ENCODE results near the gene HOXC6. TPM values are rescaled to one million over a fixed set of nuclear protein-coding genes. Genes with fewer than 3 reads are reported as not detected.
A peak's percentile ranks its signal among the peaks of the same experiment; 100 is the strongest.

HOXC6 gene
- total and polyA plus RNA-seq, 2 of the 13 experiments (the other 11 are each of a cell fraction or from before 2014, with no cell fraction given) = not detected

GRCh38 chr12:54008260-54008552 is 20.0 kb upstream of the HOXC6 start:
- peaks cover 30% of the 10 kb centered on the region for H3K4me1 ChIP-seq (ENCODE audit: insufficient read depth, low read length)
- BruUV-seq (replicated peaks) = no TSS peak
- intact Hi-C loops (cut with micrococcal nuclease; ENCODE audit: unreplicated experiment) = loop anchor here (10.0 kb wide), 1 partner anchor 357 kb away; the partner anchor contains the start of gene GPR84
- H3K27me3 ChIP-seq (ENCODE audit: control insufficient read depth in 1 of 2, insufficient read depth in 2 of 2, low read length in 2 of 2) = peaks cover 28 to 87% of the 10 kb centered on the region in 2 experiments
- ChIA-PET CTCF (ENCODE audit: low intra/inter-chr PET ratio, low total read pairs) (interaction anchor here (0.8 kb wide), 1 partner anchor 183 kb away, joined by 3 read pairs; no protein-coding TSS in a partner anchor), POLR2A (interaction anchor here (1.0 kb wide), 1 partner anchor 272 kb away, joined by 3 read pairs; the partner anchor contains the start of genes CBX5 and HNRNPA1)
- H3K4me2 ChIP-seq (ENCODE audit: low read depth, low read length) = no peak overlapping the region
- no peak overlapping the region for H3K4me3 ChIP-seq (replicated peaks in 1 of 3; ENCODE audit: insufficient read depth in 1 of 3, low read depth in 2 of 3, low read length in 3 of 3)
- no peaks in the 10 kb centered on the region for H3K36me3 ChIP-seq (replicated peaks in 1 of 2; ENCODE audit: control insufficient read depth in 1 of 2, insufficient read depth in 2 of 2, low read length in 2 of 2)
- H3K79me2 ChIP-seq (ENCODE audit: insufficient read depth, low read length) = no peaks in the 10 kb centered on the region
- FAIRE-seq (no peak), ATAC-seq (no peak), DNase-seq (ENCODE audit: low spot score) (no peak)
- no peaks in the 10 kb centered on the region for H4K20me1 ChIP-seq (ENCODE audit: insufficient read depth, low read length)
- no peaks in the 10 kb centered on the region for H3K9me3 ChIP-seq (ENCODE audit: low read length)
- TF ChIP-seq ZNF720 (CRISPR knock-in tag; IDR thresholded peaks at IDR 0.05) (no peak), AKAP8 (CRISPR knock-in tag; IDR thresholded peaks at IDR 0.05) (no peak), SIN3A (IDR thresholded peaks at IDR 0.05; ENCODE audit: borderline replicate concordance, low read depth, low read length) (no peak)
- WGBS (ENCODE audit: low lambda C conversion rate) = 0% methylated on average over 2 of the region's 2 CpGs
- H3K9ac ChIP-seq (ENCODE audit: insufficient read depth, low read depth, low read length) = no peak overlapping the region
- in situ Hi-C loops (cut with HindIII; ENCODE audit: extremely low pct_ligation_motif_present, low pct_unique_long_range_greater_than_20kb) = no loop called here
- no peak overlapping the region for H2AFZ ChIP-seq (ENCODE audit: low read length)
- H3K27ac ChIP-seq (ENCODE audit: extremely low read length, insufficient read depth, low read length) = no peak overlapping the region

- H3K79me2 ChIP-seq (ENCODE audit: insufficient read depth, low read length) = no peaks in the 10 kb centered on the region
- POLR2A ChIA-PET = interaction anchor here (0.6 to 1.0 kb wide), 2 partner anchors 8 to 271 kb away, joined by 3 read pairs; partner anchors contain the start of genes CBX5 and HNRNPA1
- H3K9me3 ChIP-seq (ENCODE audit: low read length) = no peaks in the 10 kb centered on the region
- H3K4me1 ChIP-seq (ENCODE audit: insufficient read depth, low read length) = peaks cover 30% of the 10 kb centered on the region
- H3K4me2 ChIP-seq (ENCODE audit: low read depth, low read length) = peak overlapping the region; percentile 23
- H2AFZ ChIP-seq (ENCODE audit: low read length) = no peak overlapping the region
- no peaks in the 10 kb centered on the region for H4K20me1 ChIP-seq (ENCODE audit: insufficient read depth, low read length)
- H3K4me3 ChIP-seq (replicated peaks in 1 of 3; ENCODE audit: insufficient read depth in 1 of 3, low read depth in 2 of 3, low read length in 3 of 3) = peak overlapping the region in 1 of 3 experiments; percentile 43; a peak in 2 of 6 replicates
- intact Hi-C loops (cut with micrococcal nuclease; ENCODE audit: unreplicated experiment) = loop anchor here (10.0 kb wide), 1 partner anchor 355 kb away; the partner anchor contains the start of gene GPR84
- WGBS (ENCODE audit: low lambda C conversion rate) = 21% methylated on average over 29 of the region's 51 CpGs
- FAIRE-seq (no peak), DNase-seq (ENCODE audit: low spot score) (no peak), ATAC-seq (no peak)
- no peak overlapping the region for H3K27ac ChIP-seq (ENCODE audit: extremely low read length, insufficient read depth, low read length)
- H3K27me3 ChIP-seq (ENCODE audit: control insufficient read depth in 1 of 2, insufficient read depth in 2 of 2, low read length in 2 of 2) = peaks cover 24 to 89% of the 10 kb centered on the region in 2 experiments
- no peaks in the 10 kb centered on the region for H3K36me3 ChIP-seq (replicated peaks in 1 of 2; ENCODE audit: control insufficient read depth in 1 of 2, insufficient read depth in 2 of 2, low read length in 2 of 2)
- no peak overlapping the region for H3K9ac ChIP-seq (ENCODE audit: insufficient read depth, low read depth, low read length)
- CTCF ChIA-PET (ENCODE audit: low intra/inter-chr PET ratio, low total read pairs) = interaction anchor here (1.3 kb wide), 1 partner anchor 192 kb away, joined by 4 read pairs; no protein-coding TSS in a partner anchor
- BruUV-seq (replicated peaks) = no TSS peak
- in situ Hi-C loops (cut with HindIII; ENCODE audit: extremely low pct_ligation_motif_present, low pct_unique_long_range_greater_than_20kb) = loop anchor here (10.0 kb wide), 1 partner anchor 355 kb away; the partner anchor contains the start of gene GPR84
- no peak for TF ChIP-seq ZBTB39 (CRISPR knock-in tag; IDR thresholded peaks at IDR 0.05)
- TF ChIP-seq FOXP4 (CRISPR knock-in tag; IDR thresholded peaks at IDR 0.05) = no peak
- TF ChIP-seq EZH2 (conservative IDR thresholded peaks at IDR 0.05; ENCODE audit: low read depth, low read length) = peak; percentile 95; the same call in 1 of the 2 replicates
- TF ChIP-seq MTF2 (CRISPR knock-in tag; IDR thresholded peaks at IDR 0.05; ENCODE audit: borderline replicate concordance) = 0 out of 2 replicates have a peak, but pooled peaks have one; percentile 64
These were observed 18.8 kb upstream of the HOXC6 start for GRCh38 chr12:54009171-54010052.

Data from HepG2 (cell line).